Activated CD8-positive, alpha-beta T cell treated with anti-CD3 and anti-CD28 coated beads for 36 hours (primary cell): ENCODE measurements around the gene MYBBP1A. TPM values are rescaled to one million over a fixed set of nuclear protein-coding genes. Genes with fewer than 3 reads are reported as not detected.

Experiments used
- ATAC-seq: fragments of 200-7000 bp; cut with Tn5 transposase; one replicate; pipeline ENCODE4 v1.10.0; 2021; ENCODE audit warnings: mild to moderate bottlenecking, moderate library complexity
- CTCF ChIA-PET: fragments of 350-600 bp; sonication (Branson Sonifier 250); formaldehyde crosslinking; loops from one replicate; lab custom pipeline; 2021; ENCODE audit warnings: antibody characterized with exemption; lab: Charles Lee
- POLR2A ChIA-PET: fragments of 350-600 bp; sonication (Branson Sonifier 250); formaldehyde crosslinking; loops from one replicate; lab custom pipeline; 2021; ENCODE audit warnings: antibody characterized with exemption; lab: Charles Lee
- DNase-seq: peaks from one replicate; pipeline ENCODE4 v3.0.0-alpha.2; 2020
- H3K27ac Mint-ChIP-seq: one replicate; pipeline ENCODE4 v1.8.0; 2021; ENCODE audit warnings: mild to moderate bottlenecking, mixed read lengths
- H3K27me3 Mint-ChIP-seq: one replicate; pipeline ENCODE4 v1.8.0; 2021; ENCODE audit warnings: mixed read lengths
- H3K36me3 Mint-ChIP-seq: one replicate; pipeline ENCODE4 v1.8.0; 2021; ENCODE audit warnings: low read depth, mixed read lengths
- H3K4me1 Mint-ChIP-seq: one replicate; pipeline ENCODE4 v1.8.0; 2021; ENCODE audit warnings: low read depth, mixed read lengths
- H3K4me3 Mint-ChIP-seq: one replicate; pipeline ENCODE4 v1.8.0; 2021; ENCODE audit warnings: mild to moderate bottlenecking, moderate library complexity, mixed read lengths
- H3K9me3 Mint-ChIP-seq: one replicate; pipeline ENCODE4 v1.8.0; 2021; ENCODE audit warnings: mixed read lengths
- intact Hi-C: fragments of 100-400 bp; cut with micrococcal nuclease; formaldehyde crosslinking; loops from one replicate; pipeline ENCODE4 v1.10.0; 2022
- total RNA-seq, 2 experiments: library from RNA; stranded (reverse); gene quantifications; one replicate each; pipeline ENCODE4 v1.2.3, GENCODE V29; 2021
- TF ChIP-seq, protein P1 (sequence below): fragments of 200-600 bp; IDR thresholded peaks from one replicate; pipeline ENCODE4 v1.8.0; 2022; ENCODE audit warnings: antibody characterized with exemption, mild to moderate bottlenecking

Gene MYBBP1A
- total RNA-seq, 2 experiments from 2014 or later: 104 to 107 TPM

GRCh38 chr17:4544951-4545216 is 10.3 kb downstream of the MYBBP1A start:
- Mint-ChIP-seq H3K27ac (no peak overlapping the region), H3K27me3 (no peaks in the 10 kb centered on the region), H3K9me3 (no peaks in the 10 kb centered on the region), H3K4me3 (no peak overlapping the region), H3K36me3 (peaks cover 19% of the 10 kb centered on the region), H3K4me1 (no peaks in the 10 kb centered on the region)
- TF ChIP-seq, protein P1, sequence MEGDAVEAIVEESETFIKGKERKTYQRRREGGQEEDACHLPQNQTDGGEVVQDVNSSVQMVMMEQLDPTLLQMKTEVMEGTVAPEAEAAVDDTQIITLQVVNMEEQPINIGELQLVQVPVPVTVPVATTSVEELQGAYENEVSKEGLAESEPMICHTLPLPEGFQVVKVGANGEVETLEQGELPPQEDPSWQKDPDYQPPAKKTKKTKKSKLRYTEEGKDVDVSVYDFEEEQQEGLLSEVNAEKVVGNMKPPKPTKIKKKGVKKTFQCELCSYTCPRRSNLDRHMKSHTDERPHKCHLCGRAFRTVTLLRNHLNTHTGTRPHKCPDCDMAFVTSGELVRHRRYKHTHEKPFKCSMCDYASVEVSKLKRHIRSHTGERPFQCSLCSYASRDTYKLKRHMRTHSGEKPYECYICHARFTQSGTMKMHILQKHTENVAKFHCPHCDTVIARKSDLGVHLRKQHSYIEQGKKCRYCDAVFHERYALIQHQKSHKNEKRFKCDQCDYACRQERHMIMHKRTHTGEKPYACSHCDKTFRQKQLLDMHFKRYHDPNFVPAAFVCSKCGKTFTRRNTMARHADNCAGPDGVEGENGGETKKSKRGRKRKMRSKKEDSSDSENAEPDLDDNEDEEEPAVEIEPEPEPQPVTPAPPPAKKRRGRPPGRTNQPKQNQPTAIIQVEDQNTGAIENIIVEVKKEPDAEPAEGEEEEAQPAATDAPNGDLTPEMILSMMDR: no peak
- intact Hi-C loops: no loop called here
- POLR2A ChIA-PET: interaction anchor here (2.1 to 2.9 kb wide), 2 partner anchors 9 to 10 kb away, joined by 9 to 13 read pairs; partner anchors contain the start of gene MYBBP1A
- DNase-seq (no peak), ATAC-seq (no peak)
- CTCF ChIA-PET: no interaction called here

- H3K9me3 Mint-ChIP-seq: no peaks in the 10 kb centered on the region
- no peak overlapping the region for H3K4me3 Mint-ChIP-seq
- TF ChIP-seq, protein P1: no peak
- H3K27ac Mint-ChIP-seq: no peak overlapping the region
- intact Hi-C loops: no loop called here
- DNase-seq (no peak), ATAC-seq (no peak)
- ChIA-PET CTCF (no interaction called here), POLR2A (interaction anchor here (0.9 to 2.9 kb wide), 4 partner anchors 9 to 110 kb away, joined by 3 to 13 read pairs (median 6); partner anchors contain the start of genes GGT6, MYBBP1A and SPNS3)
- H3K36me3 Mint-ChIP-seq: peaks cover 22% of the 10 kb centered on the region
- no peaks in the 10 kb centered on the region for H3K4me1 Mint-ChIP-seq
- no peaks in the 10 kb centered on the region for H3K27me3 Mint-ChIP-seq
These were observed 10.8 kb downstream of the MYBBP1A start for GRCh38 chr17:4544135-4544950.

- no peak overlapping the region for H3K4me3 Mint-ChIP-seq
- TF ChIP-seq, protein P1: no peak
These were observed 11.6 kb downstream of the MYBBP1A start for GRCh38 chr17:4543557-4544026.

GRCh38 chr17:4542726-4543191 is 12.4 kb downstream of the MYBBP1A start:
- Mint-ChIP-seq H3K27ac (no peak overlapping the region), H3K4me1 (no peaks in the 10 kb centered on the region), H3K9me3 (no peaks in the 10 kb centered on the region), H3K36me3 (peaks cover 17% of the 10 kb centered on the region), H3K27me3 (no peaks in the 10 kb centered on the region), H3K4me3 (no peak overlapping the region)
- intact Hi-C loops: no loop called here
- ATAC-seq (no peak), DNase-seq (no peak)
- TF ChIP-seq, protein P1: no peak
- ChIA-PET POLR2A (interaction anchor here (1.5 to 2.6 kb wide), 2 partner anchors 11 to 109 kb away, joined by 3 to 8 read pairs; partner anchors contain the start of gene SPNS3), CTCF (no interaction called here)

More at GRCh38 chr17:4543557-4544026, 11.6 kb downstream of the MYBBP1A start:
- ChIA-PET CTCF (no interaction called here), POLR2A (interaction anchor here (0.9 to 2.1 kb wide), 3 partner anchors 8 to 110 kb away, joined by 3 to 9 read pairs (median 3); partner anchors contain the start of genes GGT6 and SPNS3)
- intact Hi-C loops: no loop called here
- no peaks in the 10 kb centered on the region for H3K27me3 Mint-ChIP-seq
- peaks cover 20% of the 10 kb centered on the region for H3K36me3 Mint-ChIP-seq
- no peaks in the 10 kb centered on the region for H3K9me3 Mint-ChIP-seq
- no peaks in the 10 kb centered on the region for H3K4me1 Mint-ChIP-seq
- ATAC-seq: no peak
- DNase-seq: no peak
- H3K27ac Mint-ChIP-seq: no peak overlapping the region
